Neural cell (in vitro differentiated cells): Measurements from ENCODE around the gene JPH4. TPM values are rescaled to one million over a fixed set of nuclear protein-coding genes. Genes with fewer than 3 reads are reported as not detected.

Experiments used
- H2AFZ ChIP-seq: fragments of 200-600, 300-800 bp; sonication (generic), shearing (Covaris generic); 2 replicates; pipeline ENCODE4 v1.6.0; 2014; ENCODE audit warnings: low read depth, mild to moderate bottlenecking, antibody characterized with exemption, low read length, moderate library complexity
- H3F3A ChIP-seq: fragments of 200-600 bp; shearing (Covaris generic); 2 replicates; pipeline ENCODE4 v1.6.1; 2016; ENCODE audit warnings: mild to moderate bottlenecking, moderate library complexity, mixed read lengths, antibody characterized with exemption, low read length; ENCODE audit not compliant: insufficient read depth, poor library complexity, severe bottlenecking
- H3K27ac ChIP-seq: fragments of 200-600, 300-800 bp; sonication (generic), shearing (Covaris generic); 2 replicates; pipeline ENCODE4 v1.5.1; 2014; ENCODE audit warnings: mild to moderate bottlenecking, low read length, moderate library complexity
- H3K27me3 ChIP-seq: fragments of 300-800, 200-600 bp; sonication (generic), shearing (Covaris generic); 2 replicates; pipeline ENCODE4 v1.6.0; 2014; ENCODE audit warnings: mild to moderate bottlenecking, low read depth, low read length, moderate library complexity; ENCODE audit not compliant: insufficient read depth
- H3K36me3 ChIP-seq: fragments of 300-800, 200-600 bp; sonication (generic), shearing (Covaris generic); 2 replicates; pipeline ENCODE4 v1.5.1; 2014; ENCODE audit warnings: mild to moderate bottlenecking, antibody characterized with exemption, low read length, moderate library complexity; ENCODE audit not compliant: insufficient read depth
- H3K4me2 ChIP-seq: fragments of 300-800, 200-600 bp; sonication (generic), shearing (Covaris generic); 2 replicates; pipeline ENCODE4 v1.6.0; 2014; ENCODE audit warnings: mild to moderate bottlenecking, low read length
- H3K4me3 ChIP-seq: fragments of 300-800, 200-600 bp; sonication (generic), shearing (Covaris generic); 2 replicates; pipeline ENCODE4 v1.5.1; 2014; ENCODE audit warnings: mild to moderate bottlenecking, low read length, moderate library complexity
- H3K79me2 ChIP-seq: fragments of 200-600 bp; shearing (Covaris generic); replicated peaks from 2 replicates; pipeline ENCODE4 v1.6.0; 2014; ENCODE audit warnings: mild to moderate bottlenecking, low read length, moderate library complexity; ENCODE audit not compliant: insufficient read depth
- H3K9ac ChIP-seq: fragments of 300-800, 200-600 bp; sonication (generic), shearing (Covaris generic); 2 replicates; pipeline ENCODE4 v1.6.1; 2016; ENCODE audit warnings: mild to moderate bottlenecking, low read length, mixed read lengths
- H3K9me2 ChIP-seq: fragments of 200-600 bp; shearing (Covaris generic); 2 replicates; pipeline ENCODE4 v1.6.1; 2016; ENCODE audit warnings: mild to moderate bottlenecking, low read length, mixed read lengths; ENCODE audit not compliant: insufficient read depth
- H3K9me3 ChIP-seq: fragments of 200-600, 300-800 bp; sonication (generic), shearing (Covaris generic); 2 replicates; pipeline ENCODE4 v1.6.1; 2016; ENCODE audit warnings: mild to moderate bottlenecking, mixed run types, low read length, moderate library complexity, mixed read lengths
- H4K20me1 ChIP-seq: fragments of 200-600 bp; shearing (Covaris generic); 2 replicates; pipeline ENCODE4 v1.6.1; 2016; ENCODE audit warnings: mild to moderate bottlenecking, mixed run types; ENCODE audit not compliant: insufficient read depth
- EP300 ChIP-seq: fragments of 450-650 bp; conservative IDR thresholded peaks from 2 replicates; pipeline ENCODE4 v1.6.1; 2014; ENCODE audit warnings: antibody characterized with exemption, mild to moderate bottlenecking, moderate library complexity; ENCODE audit not compliant: poor library complexity, severe bottlenecking
- EZH2 ChIP-seq: fragments of 200-600, 300-800 bp; shearing (Covaris generic), sonication (generic); IDR thresholded peaks from 2 replicates; pipeline ENCODE4 v1.6.1; 2014; ENCODE audit warnings: antibody characterized with exemption, low read length, borderline replicate concordance, mild to moderate bottlenecking; ENCODE audit not compliant: insufficient read depth, poor library complexity, severe bottlenecking
- MXI1 ChIP-seq: fragments of 450-650 bp; conservative IDR thresholded peaks from 2 replicates; pipeline ENCODE4 v1.6.1; 2014; ENCODE audit warnings: antibody characterized with exemption, mild to moderate bottlenecking; ENCODE audit not compliant: poor library complexity, severe bottlenecking
- POLR2AphosphoS5 ChIP-seq: IDR thresholded peaks from 2 replicates; pipeline ENCODE4 v1.6.1; 2012
- RAD21 ChIP-seq: fragments of 450-650 bp; conservative IDR thresholded peaks from 2 replicates; pipeline ENCODE4 v1.6.1; 2014; ENCODE audit warnings: antibody characterized with exemption, mild to moderate bottlenecking, moderate library complexity
- SMC3 ChIP-seq: fragments of 450-650 bp; conservative IDR thresholded peaks from 2 replicates; pipeline ENCODE4 v1.6.1; 2014; ENCODE audit warnings: antibody characterized with exemption, mild to moderate bottlenecking, moderate library complexity; ENCODE audit not compliant: poor library complexity
- TAF1 ChIP-seq: IDR thresholded peaks from 2 replicates; pipeline ENCODE4 v1.6.1; 2012; ENCODE audit warnings: low read depth
- polyA plus RNA-seq: library from polyadenylated mRNA; depleted of rRNA; stranded (reverse); fragments of >200 nt; gene quantifications from 2 replicates; pipeline ENCODE4 v1.2.3, GENCODE V29; 2014
- TF ChIP-seq, protein P1 (sequence below): fragments of 450-650 bp; IDR thresholded peaks from 2 replicates; pipeline ENCODE4 v1.5.1; 2014; ENCODE audit warnings: antibody characterized with exemption, mild to moderate bottlenecking, moderate library complexity; ENCODE audit not compliant: poor library complexity, severe bottlenecking
- TF ChIP-seq, protein P2 (sequence below): IDR thresholded peaks from 2 replicates; pipeline ENCODE4 v1.6.1; 2012; ENCODE audit warnings: borderline replicate concordance

Gene JPH4
- polyA plus RNA-seq, 1 donor from 2014 or later: 68.2 TPM

DNA sequence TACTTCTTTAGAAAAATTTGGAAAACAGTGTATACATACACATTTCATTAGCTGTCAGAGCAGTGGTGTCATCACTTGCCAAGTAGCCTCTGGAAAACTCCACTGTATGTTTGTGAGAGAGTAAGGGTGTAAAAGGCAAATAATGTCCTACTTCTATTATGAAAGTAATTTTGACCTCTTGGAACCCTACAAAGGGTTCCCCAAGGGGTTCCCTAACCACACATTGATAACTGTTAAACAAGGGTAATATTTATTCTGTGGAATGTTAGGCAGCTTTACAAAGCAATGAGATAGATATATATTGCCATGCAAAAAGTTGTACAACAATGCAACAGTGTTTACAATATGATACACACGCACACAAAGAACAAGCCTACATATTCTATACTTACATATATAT is 38.9 kb upstream of the JPH4 start:
- H3K27ac ChIP-seq: no peak overlapping the region
- H3K9me2 ChIP-seq: no peaks in the 10 kb centered on the region
- no peaks in the 10 kb centered on the region for H3K36me3 ChIP-seq
- no peak overlapping the region for H3K4me3 ChIP-seq
- no peaks in the 10 kb centered on the region for H4K20me1 ChIP-seq
- H3F3A ChIP-seq: no peaks in the 10 kb centered on the region
- H2AFZ ChIP-seq: no peak overlapping the region
- H3K9ac ChIP-seq: no peak overlapping the region
- no peaks in the 10 kb centered on the region for H3K79me2 ChIP-seq
- peaks cover 4% of the 10 kb centered on the region for H3K9me3 ChIP-seq
- TF ChIP-seq, protein P1, sequence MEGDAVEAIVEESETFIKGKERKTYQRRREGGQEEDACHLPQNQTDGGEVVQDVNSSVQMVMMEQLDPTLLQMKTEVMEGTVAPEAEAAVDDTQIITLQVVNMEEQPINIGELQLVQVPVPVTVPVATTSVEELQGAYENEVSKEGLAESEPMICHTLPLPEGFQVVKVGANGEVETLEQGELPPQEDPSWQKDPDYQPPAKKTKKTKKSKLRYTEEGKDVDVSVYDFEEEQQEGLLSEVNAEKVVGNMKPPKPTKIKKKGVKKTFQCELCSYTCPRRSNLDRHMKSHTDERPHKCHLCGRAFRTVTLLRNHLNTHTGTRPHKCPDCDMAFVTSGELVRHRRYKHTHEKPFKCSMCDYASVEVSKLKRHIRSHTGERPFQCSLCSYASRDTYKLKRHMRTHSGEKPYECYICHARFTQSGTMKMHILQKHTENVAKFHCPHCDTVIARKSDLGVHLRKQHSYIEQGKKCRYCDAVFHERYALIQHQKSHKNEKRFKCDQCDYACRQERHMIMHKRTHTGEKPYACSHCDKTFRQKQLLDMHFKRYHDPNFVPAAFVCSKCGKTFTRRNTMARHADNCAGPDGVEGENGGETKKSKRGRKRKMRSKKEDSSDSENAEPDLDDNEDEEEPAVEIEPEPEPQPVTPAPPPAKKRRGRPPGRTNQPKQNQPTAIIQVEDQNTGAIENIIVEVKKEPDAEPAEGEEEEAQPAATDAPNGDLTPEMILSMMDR: no peak
- TF ChIP-seq EZH2: no peak
- TF ChIP-seq TAF1: no peak
- TF ChIP-seq POLR2AphosphoS5: no peak
- TF ChIP-seq, protein P2, sequence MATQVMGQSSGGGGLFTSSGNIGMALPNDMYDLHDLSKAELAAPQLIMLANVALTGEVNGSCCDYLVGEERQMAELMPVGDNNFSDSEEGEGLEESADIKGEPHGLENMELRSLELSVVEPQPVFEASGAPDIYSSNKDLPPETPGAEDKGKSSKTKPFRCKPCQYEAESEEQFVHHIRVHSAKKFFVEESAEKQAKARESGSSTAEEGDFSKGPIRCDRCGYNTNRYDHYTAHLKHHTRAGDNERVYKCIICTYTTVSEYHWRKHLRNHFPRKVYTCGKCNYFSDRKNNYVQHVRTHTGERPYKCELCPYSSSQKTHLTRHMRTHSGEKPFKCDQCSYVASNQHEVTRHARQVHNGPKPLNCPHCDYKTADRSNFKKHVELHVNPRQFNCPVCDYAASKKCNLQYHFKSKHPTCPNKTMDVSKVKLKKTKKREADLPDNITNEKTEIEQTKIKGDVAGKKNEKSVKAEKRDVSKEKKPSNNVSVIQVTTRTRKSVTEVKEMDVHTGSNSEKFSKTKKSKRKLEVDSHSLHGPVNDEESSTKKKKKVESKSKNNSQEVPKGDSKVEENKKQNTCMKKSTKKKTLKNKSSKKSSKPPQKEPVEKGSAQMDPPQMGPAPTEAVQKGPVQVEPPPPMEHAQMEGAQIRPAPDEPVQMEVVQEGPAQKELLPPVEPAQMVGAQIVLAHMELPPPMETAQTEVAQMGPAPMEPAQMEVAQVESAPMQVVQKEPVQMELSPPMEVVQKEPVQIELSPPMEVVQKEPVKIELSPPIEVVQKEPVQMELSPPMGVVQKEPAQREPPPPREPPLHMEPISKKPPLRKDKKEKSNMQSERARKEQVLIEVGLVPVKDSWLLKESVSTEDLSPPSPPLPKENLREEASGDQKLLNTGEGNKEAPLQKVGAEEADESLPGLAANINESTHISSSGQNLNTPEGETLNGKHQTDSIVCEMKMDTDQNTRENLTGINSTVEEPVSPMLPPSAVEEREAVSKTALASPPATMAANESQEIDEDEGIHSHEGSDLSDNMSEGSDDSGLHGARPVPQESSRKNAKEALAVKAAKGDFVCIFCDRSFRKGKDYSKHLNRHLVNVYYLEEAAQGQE: no peak
- TF ChIP-seq EP300: no peak
- TF ChIP-seq RAD21: no peak
- no peak for TF ChIP-seq SMC3
- no peak for TF ChIP-seq MXI1
- no peaks in the 10 kb centered on the region for H3K27me3 ChIP-seq
- H3K4me2 ChIP-seq: no peak overlapping the region

DNA sequence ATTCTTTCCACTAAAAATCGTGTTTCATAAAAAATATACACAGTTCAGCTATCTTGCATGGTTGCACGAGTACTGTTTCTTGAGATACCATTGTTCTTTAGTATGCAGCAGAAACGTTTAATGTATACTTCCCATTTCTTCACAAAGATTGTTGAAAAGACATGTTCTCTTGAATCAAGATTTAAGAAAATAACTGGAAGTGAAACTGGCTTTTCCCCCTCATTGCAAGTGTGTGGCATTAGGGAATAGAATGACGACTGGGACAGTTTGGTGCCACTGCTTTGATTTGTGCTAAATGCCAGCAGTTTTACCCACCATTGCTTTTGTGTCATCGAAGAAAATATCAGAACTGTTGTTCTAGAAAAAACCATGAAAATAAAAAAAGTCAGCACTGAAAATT is 37.3 kb upstream of the JPH4 start:
- Histone ChIP-seq H4K20me1 (no peaks in the 10 kb centered on the region), H3K27me3 (no peaks in the 10 kb centered on the region), H3K4me3 (no peak overlapping the region), H3K79me2 (no peaks in the 10 kb centered on the region), H3K36me3 (no peaks in the 10 kb centered on the region), H3K27ac (no peak overlapping the region), H3K9ac (no peak overlapping the region), H3F3A (no peaks in the 10 kb centered on the region), H3K4me2 (no peak overlapping the region), H3K9me2 (no peaks in the 10 kb centered on the region), H2AFZ (no peak overlapping the region), H3K9me3 (peaks cover 4% of the 10 kb centered on the region)
- TF ChIP-seq TAF1 (no peak), POLR2AphosphoS5 (no peak), EZH2 (no peak), EP300 (no peak), SMC3 (no peak), MXI1 (no peak), RAD21 (no peak)
- TF ChIP-seq, protein P2: no peak
- TF ChIP-seq, protein P1: no peak
